RWPE1 (cell line): ENCODE results near the gene CGNL1.

Experiments used
- CTCF ChIA-PET: fragments of 350-600 bp; sonication (Branson Sonifier 250); formaldehyde crosslinking; extraction: SDS; loops from one replicate; lab custom pipeline; 2021; lab: Yijun Ruan, JAX
- POLR2A ChIA-PET: fragments of 400-600 bp; formaldehyde crosslinking; extraction: SDS; loops from one replicate; lab custom pipeline; 2020; ENCODE audit warnings: antibody characterized with exemption; ENCODE audit not compliant: low non-redundant PET; lab: Yijun Ruan, JAX
- DNase-seq: peaks from one replicate; pipeline ENCODE4 v3.0.0; 2012; ENCODE audit warnings: low spot score
- H3K27ac ChIP-seq: fragments of 450-650 bp; 2 replicates; pipeline ENCODE4 v1.5.1; 2017
- TF ChIP-seq, protein P1 (sequence below): fragments of 450-650 bp; conservative IDR thresholded peaks from 2 replicates; pipeline ENCODE4 v1.5.1; 2017; ENCODE audit warnings: low read depth, mild to moderate bottlenecking

Gene CGNL1

DNA sequence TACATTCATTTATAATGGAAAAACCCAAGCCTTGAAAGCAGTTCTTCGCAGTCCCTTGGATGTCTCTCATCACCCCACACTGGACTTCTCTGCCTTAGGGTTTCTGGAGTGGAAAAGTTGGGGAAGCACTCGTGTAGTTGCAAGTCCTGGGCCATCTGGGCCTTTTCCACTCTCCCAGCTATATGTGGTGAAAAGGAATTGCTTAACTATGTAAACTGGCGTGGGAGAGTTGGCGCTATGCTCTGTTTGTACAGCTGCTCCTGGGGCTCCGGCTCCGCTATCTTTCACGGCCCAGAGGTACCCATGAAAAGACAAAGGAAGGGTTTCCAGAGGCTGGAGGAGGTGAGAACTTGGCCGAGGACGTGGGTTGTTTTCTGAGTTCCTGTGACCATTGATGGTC, 134.3 kb downstream of the CGNL1 start:
- no peak for DNase-seq

GRCh38 chr15:57516327-57517029, 140.2 kb downstream of the CGNL1 start:
- CTCF ChIA-PET, result interaction anchor here (0.8 kb wide), 1 partner anchor 23 kb away, joined by 4 read pairs; no protein-coding TSS in a partner anchor
- TF ChIP-seq, protein P1, sequence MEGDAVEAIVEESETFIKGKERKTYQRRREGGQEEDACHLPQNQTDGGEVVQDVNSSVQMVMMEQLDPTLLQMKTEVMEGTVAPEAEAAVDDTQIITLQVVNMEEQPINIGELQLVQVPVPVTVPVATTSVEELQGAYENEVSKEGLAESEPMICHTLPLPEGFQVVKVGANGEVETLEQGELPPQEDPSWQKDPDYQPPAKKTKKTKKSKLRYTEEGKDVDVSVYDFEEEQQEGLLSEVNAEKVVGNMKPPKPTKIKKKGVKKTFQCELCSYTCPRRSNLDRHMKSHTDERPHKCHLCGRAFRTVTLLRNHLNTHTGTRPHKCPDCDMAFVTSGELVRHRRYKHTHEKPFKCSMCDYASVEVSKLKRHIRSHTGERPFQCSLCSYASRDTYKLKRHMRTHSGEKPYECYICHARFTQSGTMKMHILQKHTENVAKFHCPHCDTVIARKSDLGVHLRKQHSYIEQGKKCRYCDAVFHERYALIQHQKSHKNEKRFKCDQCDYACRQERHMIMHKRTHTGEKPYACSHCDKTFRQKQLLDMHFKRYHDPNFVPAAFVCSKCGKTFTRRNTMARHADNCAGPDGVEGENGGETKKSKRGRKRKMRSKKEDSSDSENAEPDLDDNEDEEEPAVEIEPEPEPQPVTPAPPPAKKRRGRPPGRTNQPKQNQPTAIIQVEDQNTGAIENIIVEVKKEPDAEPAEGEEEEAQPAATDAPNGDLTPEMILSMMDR, result no peak
- POLR2A ChIA-PET, result no interaction called here
- no peak for DNase-seq
- no peak overlapping the region for H3K27ac ChIP-seq

More for the DNA sequence above, 134.3 kb downstream of the CGNL1 start:
- TF ChIP-seq, protein P1, result no peak
- ChIA-PET CTCF (no interaction called here), POLR2A (no interaction called here)
- H3K27ac ChIP-seq, result no peak overlapping the region

- no peak for DNase-seq
- TF ChIP-seq, protein P1, result no peak
- ChIA-PET POLR2A (no interaction called here), CTCF (no interaction called here)
- H3K27ac ChIP-seq, result no peak overlapping the region
Measured at GRCh38 chr15:57517030-57517671, 140.8 kb downstream of the CGNL1 start.

DNA sequence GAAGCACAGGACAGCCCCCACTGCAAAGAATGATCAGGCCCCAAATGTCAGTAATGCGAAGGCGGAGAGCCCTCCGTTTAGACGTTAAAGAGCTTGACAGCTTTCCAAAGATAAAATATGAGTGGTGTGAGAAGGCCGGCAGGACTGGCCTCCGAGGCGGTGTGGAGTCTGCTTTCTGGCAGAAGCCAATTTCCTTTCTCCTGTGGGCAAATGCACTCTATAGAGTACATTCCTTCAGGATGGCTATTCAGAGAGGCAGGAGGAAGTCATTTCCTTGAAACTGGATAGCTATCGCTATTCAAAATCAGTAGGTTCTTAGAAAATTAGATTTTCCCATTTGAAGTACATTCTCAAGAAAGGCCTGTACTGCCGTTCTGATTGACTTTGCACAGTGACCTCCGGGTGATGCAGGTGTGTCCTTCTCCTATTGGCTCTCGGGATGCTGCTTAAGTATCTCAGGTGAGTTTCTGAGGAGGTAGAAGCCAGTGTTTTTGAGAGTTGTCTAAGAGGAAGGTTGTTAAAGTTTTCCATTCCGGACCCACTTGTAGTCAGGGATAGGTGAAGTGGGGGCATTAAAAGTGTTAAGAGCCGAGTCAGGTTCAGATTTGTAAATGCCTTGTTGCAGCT, 142.6 kb downstream of the CGNL1 start:
- POLR2A ChIA-PET, result no interaction called here

GRCh38 chr15:57519806-57520205, 143.5 kb downstream of the CGNL1 start:
- DNase-seq, result no peak
- TF ChIP-seq, protein P1, result no peak
- H3K27ac ChIP-seq, result no peak overlapping the region
- ChIA-PET CTCF (interaction anchor here (0.5 to 1.2 kb wide), 2 partner anchors 179 to 654 kb away, joined by 3 to 4 read pairs; no protein-coding TSS in a partner anchor), POLR2A (no interaction called here)

More for the DNA sequence above, 142.6 kb downstream of the CGNL1 start:
- TF ChIP-seq, protein P1, result no peak
- CTCF ChIA-PET, result interaction anchor here (0.6 kb wide), 1 partner anchor 256 kb away, joined by 3 read pairs; no protein-coding TSS in a partner anchor
- DNase-seq, result no peak
- no peak overlapping the region for H3K27ac ChIP-seq

DNA sequence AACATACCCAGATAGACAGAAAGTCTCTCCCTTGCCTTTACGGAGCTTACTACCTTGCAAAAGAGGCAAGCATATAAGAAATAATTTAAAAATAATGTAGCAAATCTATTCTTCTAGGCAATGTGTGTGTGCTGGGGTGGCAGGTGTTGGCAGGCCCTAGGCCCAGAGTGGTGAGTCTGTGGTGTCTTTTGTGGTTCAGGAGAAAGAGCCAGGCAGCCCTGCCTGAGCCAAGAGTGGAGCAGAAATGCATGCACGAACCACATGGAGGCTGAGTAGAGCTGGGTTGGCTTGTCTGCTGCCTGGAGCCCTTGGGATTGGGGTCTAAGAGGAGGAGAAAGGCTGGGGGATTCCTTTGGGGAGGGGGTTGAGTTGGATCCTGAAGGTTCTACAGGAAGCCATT, 145.2 kb downstream of the CGNL1 start:
- no peak for DNase-seq
- ChIA-PET CTCF (interaction anchor here (0.7 to 1.0 kb wide), 2 partner anchors 15 to 175 kb away, joined by 3 to 4 read pairs; no protein-coding TSS in a partner anchor), POLR2A (no interaction called here)
- H3K27ac ChIP-seq, result no peak overlapping the region
- TF ChIP-seq, protein P1, result no peak
